ENCODE measurements around the gene MGAM2. TPM values are rescaled to one million over a fixed set of nuclear protein-coding genes. Genes with fewer than 3 reads are reported as not detected.

The MGAM2 gene
- polyA plus RNA-seq, 2 of the 4 experiments (the other 2 are of a cell fraction): 0.01 to 0.25 TPM

DNA sequence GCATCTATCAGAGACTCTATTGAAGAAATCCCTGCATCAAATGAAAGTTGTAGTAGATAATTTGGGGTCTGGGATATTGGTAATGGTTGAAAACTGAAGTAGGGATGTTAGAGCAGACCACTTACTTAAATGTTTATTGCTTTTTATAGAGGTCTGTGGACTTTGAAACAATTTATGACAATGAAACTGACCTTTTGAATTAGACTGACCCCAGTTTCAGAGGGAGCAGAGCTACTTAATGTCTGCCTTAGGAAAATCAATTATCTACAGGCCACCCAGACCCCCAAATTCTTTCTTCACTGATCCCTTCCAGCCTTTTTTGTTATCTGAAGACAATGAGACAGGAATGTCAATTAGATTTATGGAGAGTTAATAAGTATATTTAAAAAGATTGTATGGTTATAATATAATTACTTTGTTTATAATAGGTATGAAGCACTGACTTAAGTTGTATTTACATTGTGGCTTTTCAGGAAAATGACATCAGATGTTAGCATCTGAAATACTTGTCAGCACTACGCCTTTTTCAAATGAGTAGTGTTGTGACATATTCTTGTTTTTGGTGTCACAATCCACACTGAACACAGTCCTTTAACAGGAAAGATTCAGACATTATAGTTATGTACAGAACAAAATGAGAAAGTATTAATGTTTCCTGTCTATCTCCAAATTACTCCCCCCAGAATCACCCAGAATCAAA lies 13.9 kb downstream of the MGAM2 start:
- no peak for FAIRE-seq

DNA sequence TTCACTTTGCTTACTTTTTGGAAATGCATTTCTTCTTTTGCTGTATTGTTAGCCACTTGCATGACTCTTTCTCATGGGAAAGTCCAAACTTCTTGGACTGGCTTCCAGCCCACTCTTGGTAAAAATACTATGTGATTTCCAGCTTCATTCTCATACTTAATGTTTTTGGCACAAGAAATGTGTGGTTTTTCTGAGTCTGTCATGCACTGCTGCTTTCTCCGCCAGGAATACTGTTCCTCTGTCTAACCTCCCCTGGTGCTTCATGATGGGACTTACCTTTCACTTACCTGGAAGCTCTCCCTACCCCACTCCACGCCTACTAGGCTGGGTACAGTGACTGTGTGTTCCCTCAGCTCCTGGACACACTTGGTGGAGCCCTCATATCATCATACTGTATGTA lies 18.7 kb downstream of the MGAM2 start:
- Histone ChIP-seq H3K4me1 (peaks cover 22% of the 10 kb centered on the region), H3K9me3 (no peaks in the 10 kb centered on the region), H3K4me3 (no peak overlapping the region), H3K4me2 (no peak overlapping the region), H3K27ac (no peak overlapping the region)
- DNase-seq (ENCODE audit: low read depth in 1 of 2, low spot score in 1 of 2): no peak
- peak in 1 of 2 experiments; percentile 26; a peak in 2 of 6 replicates for ATAC-seq
- TF ChIP-seq POLR2AphosphoS2 (conservative IDR thresholded peaks at IDR 0.05; ENCODE audit: low read length) (no peak), EP300 (IDR thresholded peaks at IDR 0.05) (no peak), MYC (IDR thresholded peaks at IDR 0.05; ENCODE audit: borderline replicate concordance, low read length) (no peak), PHF8 (IDR thresholded peaks at IDR 0.05; ENCODE audit: borderline replicate concordance, low read depth) (no peak), BHLHE40 (IDR thresholded peaks at IDR 0.05; ENCODE audit: low read depth, low read length) (no peak), CBX2 (IDR thresholded peaks at IDR 0.05; ENCODE audit: borderline replicate concordance, low read depth) (no peak), GATA3 (IDR thresholded peaks at IDR 0.05; ENCODE audit: borderline replicate concordance) (no peak), KDM1A (IDR thresholded peaks at IDR 0.05; ENCODE audit: low read depth) (no peak), TFCP2L1 (CRISPR knock-in tag; IDR thresholded peaks at IDR 0.05) (no peak), ZSCAN20 (CRISPR knock-in tag; IDR thresholded peaks at IDR 0.05) (no peak), RARB (CRISPR knock-in tag; IDR thresholded peaks at IDR 0.05) (no peak), MAFK (IDR thresholded peaks at IDR 0.05; ENCODE audit: partially characterized antibody) (no peak), ESRRA (IDR thresholded peaks at IDR 0.05; ENCODE audit: borderline replicate concordance, low read length) (no peak), SMC3 (IDR thresholded peaks at IDR 0.05) (no peak), ZFP36 (IDR thresholded peaks at IDR 0.05; ENCODE audit: borderline replicate concordance, partially characterized antibody) (no peak), EHMT2 (IDR thresholded peaks at IDR 0.05; ENCODE audit: low read depth) (no peak)
- TF ChIP-seq, protein P1, sequence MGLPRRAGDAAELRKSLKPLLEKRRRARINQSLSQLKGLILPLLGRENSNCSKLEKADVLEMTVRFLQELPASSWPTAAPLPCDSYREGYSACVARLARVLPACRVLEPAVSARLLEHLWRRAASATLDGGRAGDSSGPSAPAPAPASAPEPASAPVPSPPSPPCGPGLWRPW (IDR thresholded peaks at IDR 0.05): no peak
- TF ChIP-seq, protein P2, sequence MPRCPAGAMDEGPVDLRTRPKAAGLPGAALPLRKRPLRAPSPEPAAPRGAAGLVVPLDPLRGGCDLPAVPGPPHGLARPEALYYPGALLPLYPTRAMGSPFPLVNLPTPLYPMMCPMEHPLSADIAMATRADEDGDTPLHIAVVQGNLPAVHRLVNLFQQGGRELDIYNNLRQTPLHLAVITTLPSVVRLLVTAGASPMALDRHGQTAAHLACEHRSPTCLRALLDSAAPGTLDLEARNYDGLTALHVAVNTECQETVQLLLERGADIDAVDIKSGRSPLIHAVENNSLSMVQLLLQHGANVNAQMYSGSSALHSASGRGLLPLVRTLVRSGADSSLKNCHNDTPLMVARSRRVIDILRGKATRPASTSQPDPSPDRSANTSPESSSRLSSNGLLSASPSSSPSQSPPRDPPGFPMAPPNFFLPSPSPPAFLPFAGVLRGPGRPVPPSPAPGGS (IDR thresholded peaks at IDR 0.05): no peak
- WGBS (ENCODE audit: missing lambda C conversion rate): 91% methylated on average over 2 of the region's 2 CpGs
- CTCF ChIA-PET: interaction anchor here (1.0 to 1.5 kb wide), 2 partner anchors 20 to 28 kb away, joined by 3 to 4 read pairs; no protein-coding TSS in a partner anchor
- FAIRE-seq: no peak
- POLR2A ChIA-PET: no interaction called here

More for the DNA sequence above, 13.9 kb downstream of the MGAM2 start:
- TF ChIP-seq CBX8 (IDR thresholded peaks at IDR 0.05): no peak
- TF ChIP-seq, protein P3, sequence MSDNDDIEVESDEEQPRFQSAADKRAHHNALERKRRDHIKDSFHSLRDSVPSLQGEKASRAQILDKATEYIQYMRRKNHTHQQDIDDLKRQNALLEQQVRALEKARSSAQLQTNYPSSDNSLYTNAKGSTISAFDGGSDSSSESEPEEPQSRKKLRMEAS (IDR thresholded peaks at IDR 0.05): no peak
- no peak for TF ChIP-seq CEBPB (IDR thresholded peaks at IDR 0.05)
- TF ChIP-seq JUN (IDR thresholded peaks at IDR 0.05): no peak
- no peak for TF ChIP-seq ZNF302 (CRISPR knock-in tag; IDR thresholded peaks at IDR 0.05)
- TF ChIP-seq RCOR1 (IDR thresholded peaks at IDR 0.05; ENCODE audit: low read depth, low read length): no peak
- no peak for TF ChIP-seq MAFK (IDR thresholded peaks at IDR 0.05; ENCODE audit: partially characterized antibody)
- TF ChIP-seq KDM1A (IDR thresholded peaks at IDR 0.05; ENCODE audit: low read depth): no peak
- ChIA-PET CTCF (no interaction called here), POLR2A (no interaction called here)
- no peak for ATAC-seq
- Histone ChIP-seq H3K4me3 (no peak overlapping the region), H3K4me2 (peak overlapping the region; percentile 32; the same call in 2 of the 3 replicates), H3K4me1 (peaks cover 11% of the 10 kb centered on the region), H3K27ac (no peak overlapping the region), H3K9me3 (no peaks in the 10 kb centered on the region)
- DNase-seq (ENCODE audit: low read depth in 1 of 2, low spot score in 1 of 2): peak in 1 of 2 experiments; percentile 24
- 47% methylated on average over 1 of the region's 1 CpG for WGBS (ENCODE audit: missing lambda C conversion rate)

All from A549 (cell line).